Measurements from ENCODE around the gene CNBD2. TPM values are rescaled to one million over a fixed set of nuclear protein-coding genes. Genes with fewer than 3 reads are reported as not detected.

Gene CNBD2
- total and polyA plus RNA-seq, 10 of the 15 experiments (the other 5 are each of a cell fraction or from before 2014, with no cell fraction given) = 0.86 to 7.4 (median 4.6) TPM

GRCh38 chr20:36040571-36040970, 72.2 kb downstream of the CNBD2 start (continued):
- no peak for TF ChIP-seq MTA3 (IDR thresholded peaks at IDR 0.05; ENCODE audit: borderline replicate concordance, low read length)
- TF ChIP-seq SUZ12 (IDR thresholded peaks at IDR 0.05; ENCODE audit: unreplicated experiment) = no peak
- TF ChIP-seq MTA2 (IDR thresholded peaks at IDR 0.05; ENCODE audit: low read depth) = peak; percentile 83
- peak; percentile 76; the same call in 1 of the 2 replicates for TF ChIP-seq RELB (IDR thresholded peaks at IDR 0.05; ENCODE audit: low read depth)
- no peak for TF ChIP-seq TBL1XR1 (IDR thresholded peaks at IDR 0.05; ENCODE audit: low read depth, low read length)
- TF ChIP-seq REST (IDR thresholded peaks at IDR 0.05; ENCODE audit: low read depth, low read length) = no peak
- no peak for TF ChIP-seq YBX1 (IDR thresholded peaks at IDR 0.05)
- TF ChIP-seq SUPT20H (IDR thresholded peaks at IDR 0.05; ENCODE audit: borderline replicate concordance, control insufficient read depth, low read depth, low read length) = no peak
- no peak for TF ChIP-seq ATF3 (IDR thresholded peaks at IDR 0.05; ENCODE audit: borderline replicate concordance, extremely low read depth, low read depth, low read length)
- TF ChIP-seq SMARCA5 (IDR thresholded peaks at IDR 0.05) = no peak
- TF ChIP-seq RAD51 (IDR thresholded peaks at IDR 0.05) = no peak
- peak; percentile 90 for TF ChIP-seq DPF2 (IDR thresholded peaks at IDR 0.05)
- no peak for TF ChIP-seq TAF1 (IDR thresholded peaks at IDR 0.05; ENCODE audit: borderline replicate concordance, low read depth, low read length)
- no peak for TF ChIP-seq MLLT1 (IDR thresholded peaks at IDR 0.05)
- TF ChIP-seq HDAC2 (IDR thresholded peaks at IDR 0.05) = no peak
- TF ChIP-seq PBX3 (IDR thresholded peaks at IDR 0.05; ENCODE audit: insufficient replicate concordance, low read depth, low read length) = no peak
- TF ChIP-seq IKZF2 (IDR thresholded peaks at IDR 0.05) = peak; percentile 95
- TF ChIP-seq E2F8 (IDR thresholded peaks at IDR 0.05; ENCODE audit: low read depth, partially characterized antibody) = no peak
- 0 out of 2 replicates have a peak, but pooled peaks have one; percentile 63 for TF ChIP-seq ZNF217 (IDR thresholded peaks at IDR 0.05)
- TF ChIP-seq ZSCAN29 (IDR thresholded peaks at IDR 0.05) = no peak
- TF ChIP-seq MYB (IDR thresholded peaks at IDR 0.05; ENCODE audit: borderline replicate concordance, low read depth, low read length) = no peak

Measured in GM12878 (cell line).